Neural progenitor cell (in vitro differentiated cells): ENCODE data around the gene MARK3.

Source experiments
- CTCF ChIP-seq: fragments of 200-600 bp; sonication (generic); IDR thresholded peaks from 2 replicates; pipeline ENCODE4 v1.5.1; 2017; ENCODE audit warnings: antibody characterized with exemption, mild to moderate bottlenecking
- EZH2 ChIP-seq: fragments of 200-600 bp; sonication (generic); IDR thresholded peaks from 2 replicates; pipeline ENCODE4 v1.6.1; 2017; ENCODE audit warnings: antibody characterized with exemption, mild to moderate bottlenecking, moderate library complexity
- EZH2phosphoT487 ChIP-seq: fragments of 200-600 bp; sonication (generic); IDR thresholded peaks from 2 replicates; pipeline ENCODE4 v1.6.1; 2017; ENCODE audit warnings: antibody characterized with exemption

DNA sequence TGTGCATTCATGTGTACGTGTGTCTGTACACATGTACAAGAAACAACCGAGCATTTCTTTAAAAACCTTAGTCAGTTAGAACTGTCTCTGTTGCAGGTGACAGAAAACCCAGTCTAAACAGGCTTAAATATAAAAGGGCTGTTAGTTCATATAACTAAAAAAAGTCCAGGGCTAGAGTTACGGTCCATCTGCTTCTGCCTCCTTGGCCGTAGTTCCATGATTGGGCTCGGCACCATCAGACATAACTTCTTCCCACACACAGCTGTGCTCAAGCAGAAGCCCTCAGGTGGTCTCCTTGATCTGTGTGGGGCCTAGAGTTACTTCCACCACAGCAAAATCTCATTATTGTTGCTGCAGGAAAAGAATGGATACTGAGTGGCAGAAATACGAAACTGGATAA, 102.9 kb downstream of the MARK3 start:
- TF ChIP-seq CTCF = no peak
- no peak for TF ChIP-seq EZH2phosphoT487
- TF ChIP-seq EZH2 = no peak
